B cell (primary cell): ENCODE measurements around the gene PRKX. TPM values are rescaled to one million over a fixed set of nuclear protein-coding genes. Genes with fewer than 3 reads are reported as not detected.

ENCODE experiments used
- ATAC-seq: fragments of 200-7000 bp; cut with Tn5 transposase; one replicate; pipeline ENCODE4 v1.10.0; 2021; ENCODE audit warnings: low read depth, mild to moderate bottlenecking, moderate number of reproducible peaks, moderate library complexity
- CTCF ChIA-PET: fragments of 350-600 bp; sonication (Branson Sonifier 250); formaldehyde crosslinking; loops from one replicate; lab custom pipeline; 2021; ENCODE audit warnings: antibody characterized with exemption, inconsistent platforms; lab: Charles Lee
- POLR2A ChIA-PET: fragments of 350-600 bp; sonication (Branson Sonifier 250); formaldehyde crosslinking; loops from one replicate; lab custom pipeline; 2021; ENCODE audit warnings: antibody characterized with exemption; lab: Charles Lee
- DNase-seq: peaks from one replicate; pipeline ENCODE4 v3.0.0; 2013
- H2AFZ ChIP-seq: 2 replicates; pipeline ENCODE4 v1.6.1; 2012; ENCODE audit warnings: mild to moderate bottlenecking, low read depth, low read length; ENCODE audit not compliant: insufficient read depth, poor library complexity, severe bottlenecking
- H3K27ac ChIP-seq, 2 donors: 1 replicate in 1 of 2; 2 replicates in 1 of 2; pipeline ENCODE4 v1.5.1; 2012 to 2013; ENCODE audit warnings: low read length in 2 of 2, mild to moderate bottlenecking in 2 of 2, moderate library complexity in 1 of 2
- H3K27me3 ChIP-seq, 4 experiments: fragments of 200-600 bp in 1 of 4; sonication (generic) in 1 of 4; replicated peaks in 1 of 4; 1 replicate in 2 of 4; 2 replicates in 2 of 4; pipeline versions ENCODE4 v1.6.1 to v1.7.0; 2013 to 2016; ENCODE audit warnings: low read length in 3 of 4, mild to moderate bottlenecking in 2 of 4, mixed read lengths in 1 of 4, moderate library complexity in 1 of 4; ENCODE audit not compliant: insufficient read depth in 4 of 4, control insufficient read depth in 3 of 4; ENCODE audit errors: control extremely low read depth in 1 of 4
- H3K36me3 ChIP-seq, 2 experiments: replicated peaks in 1 of 2; 1 replicate in 1 of 2; 2 replicates in 1 of 2; pipeline versions ENCODE4 v1.6.1 to v1.7.1; 2013; ENCODE audit warnings: low read length in 1 of 2; ENCODE audit not compliant: insufficient read depth in 2 of 2, control insufficient read depth in 1 of 2; ENCODE audit errors: control extremely low read depth in 1 of 2, extremely low read depth in 1 of 2
- H3K4me1 ChIP-seq, 2 donors: fragments of 200-600 bp in 1 of 2; sonication (generic) in 1 of 2; 1 replicate in 1 of 2; 2 replicates in 1 of 2; pipeline versions ENCODE4 v1.5.1 to v1.6.1; 2013 to 2017; ENCODE audit warnings: low read length in 2 of 2; ENCODE audit not compliant: control insufficient read depth in 2 of 2, insufficient read depth in 2 of 2
- H3K4me2 ChIP-seq: replicated peaks from 2 replicates; pipeline ENCODE3; 2012; ENCODE audit warnings: mild to moderate bottlenecking, low read depth, low read length; ENCODE audit not compliant: poor library complexity, severe bottlenecking
- H3K4me3 ChIP-seq, 5 experiments: fragments of 200-600 bp in 1 of 5; sonication (generic) in 1 of 5; 1 replicate in 3 of 5; 2 replicates in 2 of 5; pipeline versions ENCODE4 v1.5.1 to v1.7.0; 2011 to 2016; ENCODE audit warnings: low read length in 4 of 5, mild to moderate bottlenecking in 4 of 5, low read depth in 2 of 5, control low read depth in 1 of 5, moderate library complexity in 1 of 5; ENCODE audit not compliant: insufficient read depth in 1 of 5; ENCODE audit errors: control extremely low read depth in 1 of 5, extremely low read depth in 1 of 5
- H3K79me2 ChIP-seq: fragments of 200-600 bp; sonication (generic); one replicate; pipeline ENCODE4 v1.6.0; 2016; ENCODE audit warnings: low read length; ENCODE audit not compliant: control insufficient read depth, insufficient read depth
- H3K9ac ChIP-seq: fragments of 200-600 bp; sonication (generic); 2 replicates; pipeline ENCODE4 v1.6.1; 2017; ENCODE audit warnings: mild to moderate bottlenecking, low read length, moderate library complexity
- H3K9me3 ChIP-seq, 3 donors: one replicate each; pipeline versions ENCODE4 v1.6.1 to v1.7.1; 2013; ENCODE audit warnings: low read length in 2 of 3; ENCODE audit not compliant: control insufficient read depth in 2 of 3, insufficient read depth in 1 of 3; ENCODE audit errors: control extremely low read depth in 1 of 3
- H4K20me1 ChIP-seq: 2 replicates; pipeline ENCODE4 v1.6.0; 2012; ENCODE audit warnings: mild to moderate bottlenecking, low read length; ENCODE audit not compliant: insufficient read depth, control insufficient read depth, poor library complexity, severe bottlenecking
- H3K27ac Mint-ChIP-seq: one replicate; pipeline ENCODE4 v1.8.0; 2021; ENCODE audit warnings: mixed read lengths
- H3K27me3 Mint-ChIP-seq: one replicate; pipeline ENCODE4 v1.8.0; 2021; ENCODE audit warnings: mixed read lengths
- H3K4me1 Mint-ChIP-seq: one replicate; pipeline ENCODE4 v1.8.0; 2021; ENCODE audit warnings: mixed read lengths
- H3K4me3 Mint-ChIP-seq: one replicate; pipeline ENCODE4 v1.8.0; 2021; ENCODE audit warnings: mixed read lengths
- H3K9me3 Mint-ChIP-seq: one replicate; pipeline ENCODE4 v1.8.0; 2022; ENCODE audit warnings: mixed read lengths; ENCODE audit not compliant: insufficient read depth
- CTCF ChIP-seq: fragments of 200-600 bp; IDR thresholded peaks from one replicate; pipeline ENCODE4 v1.8.0; 2022; ENCODE audit warnings: antibody characterized with exemption, mild to moderate bottlenecking
- EZH2 ChIP-seq: IDR thresholded peaks from 2 replicates; pipeline ENCODE4 v1.6.1; 2012; ENCODE audit warnings: borderline replicate concordance, low read depth, mild to moderate bottlenecking, moderate library complexity, low read length; ENCODE audit not compliant: insufficient read depth, poor library complexity, severe bottlenecking
- WGBS: methylation state at CpG from one replicate; pipeline ENCODE4 v1.1.5; 2013; ENCODE audit warnings: missing lambda C conversion rate; ENCODE audit not compliant: insufficient coverage; 5-methylcytosine and 5-hydroxymethylcytosine counted together
- intact Hi-C: fragments of 100-400 bp; cut with micrococcal nuclease; formaldehyde crosslinking; loops from one replicate; pipeline ENCODE4 v1.10.0; 2022
- polyA plus RNA-seq: library from polyadenylated mRNA; depleted of rRNA; stranded (reverse); fragments of >200 nt; gene quantifications from 2 replicates; pipeline ENCODE4 v1.2.3, GENCODE V29; 2012
- total RNA-seq, 2 donors: library from RNA; stranded (reverse); fragments of 120-200 nt in 1 of 2; gene quantifications; 1 replicate in 1 of 2; 2 replicates in 1 of 2; pipeline versions ENCODE4 v1.2.3 to v1.2.4, GENCODE V29; 2013 to 2022

Gene PRKX
- total and polyA plus RNA-seq, 2 donors (not counting 1 experiment from before 2014, with no cell fraction given): 26.2 to 52.5 TPM

- Histone ChIP-seq H3K4me3 (no peak overlapping the region), H3K79me2 (no peaks in the 10 kb centered on the region), H2AFZ (no peak overlapping the region), H4K20me1 (no peaks in the 10 kb centered on the region), H3K27me3 (no peaks in the 10 kb centered on the region), H3K4me1 (no peaks in the 10 kb centered on the region), H3K36me3 (no peaks in the 10 kb centered on the region), H3K4me2 (no peak overlapping the region), H3K9me3 (no peaks in the 10 kb centered on the region), H3K27ac (no peak overlapping the region), H3K9ac (no peak overlapping the region)
- no peak for DNase-seq
- Mint-ChIP-seq H3K4me1 (no peaks in the 10 kb centered on the region), H3K27ac (no peak overlapping the region), H3K27me3 (no peaks in the 10 kb centered on the region), H3K4me3 (no peak overlapping the region), H3K9me3 (no peaks in the 10 kb centered on the region)
- 100% methylated on average over 3 of the region's 3 CpGs for WGBS
- intact Hi-C loops: no loop called here
- POLR2A ChIA-PET: no interaction called here
- ATAC-seq: no peak
- CTCF ChIA-PET: no interaction called here
- TF ChIP-seq CTCF: no peak
Measured at GRCh38 chrX:3598046-3598605, 115.3 kb downstream of the PRKX start.

- Histone ChIP-seq H3K9me3 (no peaks in the 10 kb centered on the region), H3K27me3 (no peaks in the 10 kb centered on the region), H3K4me1 (no peaks in the 10 kb centered on the region), H3K9ac (no peak overlapping the region), H4K20me1 (no peaks in the 10 kb centered on the region), H3K79me2 (no peaks in the 10 kb centered on the region), H3K27ac (no peak overlapping the region), H3K4me3 (no peak overlapping the region), H3K36me3 (no peaks in the 10 kb centered on the region), H3K4me2 (no peak overlapping the region), H2AFZ (no peak overlapping the region)
- Mint-ChIP-seq H3K4me3 (no peak overlapping the region), H3K27me3 (no peaks in the 10 kb centered on the region), H3K27ac (no peak overlapping the region), H3K4me1 (no peaks in the 10 kb centered on the region), H3K9me3 (no peaks in the 10 kb centered on the region)
- 100% methylated on average over 2 of the region's 12 CpGs for WGBS
- intact Hi-C loops: no loop called here
- ChIA-PET POLR2A (no interaction called here), CTCF (no interaction called here)
- TF ChIP-seq CTCF: no peak
- TF ChIP-seq EZH2: no peak
- DNase-seq (no peak), ATAC-seq (no peak)
Measured at GRCh38 chrX:3592184-3592583, 121.3 kb downstream of the PRKX start.
